H9 (cell line): ENCODE measurements around the gene OR6S1. TPM values are rescaled to one million over a fixed set of nuclear protein-coding genes. Genes with fewer than 3 reads are reported as not detected.
A peak's percentile ranks its signal among the peaks of the same experiment; 100 is the strongest.
"Not testable (repeated sequence)": the region's sequence is repeated elsewhere in the genome, so short reads cannot be mapped to it uniquely, and the experiment has no call there.

Experiments used
- DNase-seq: peaks from one replicate; pipeline ENCODE4 v3.0.0-alpha.2; 2017
- H2AFZ ChIP-seq: one replicate; pipeline ENCODE4 v1.6.1; 2013; ENCODE audit warnings: mild to moderate bottlenecking, low read length, control low read depth, moderate library complexity
- H2AK5ac ChIP-seq: 2 replicates; pipeline ENCODE4 v1.6.1; 2013; ENCODE audit warnings: low read length, control low read depth, mixed read lengths; ENCODE audit not compliant: insufficient read length
- H2BK120ac ChIP-seq: one replicate; pipeline ENCODE4 v1.6.1; 2013; ENCODE audit warnings: low read depth, mild to moderate bottlenecking, low read length, control low read depth, inconsistent platforms; ENCODE audit not compliant: poor library complexity, severe bottlenecking
- H2BK12ac ChIP-seq: 2 replicates; pipeline ENCODE4 v1.6.1; 2013; ENCODE audit warnings: low read length, control low read depth, mixed read lengths, low read depth; ENCODE audit not compliant: insufficient read length
- H2BK15ac ChIP-seq: 2 replicates; pipeline ENCODE4 v1.6.1; 2013; ENCODE audit warnings: low read depth, low read length, control low read depth
- H2BK20ac ChIP-seq: one replicate; pipeline ENCODE4 v1.6.1; 2013; ENCODE audit warnings: low read depth, mild to moderate bottlenecking, low read length, control low read depth, inconsistent platforms; ENCODE audit not compliant: poor library complexity, severe bottlenecking
- H2BK5ac ChIP-seq: 2 replicates; pipeline ENCODE4 v1.6.1; 2013; ENCODE audit warnings: low read length, control low read depth, mixed read lengths; ENCODE audit not compliant: insufficient read length
- H3K14ac ChIP-seq: 2 replicates; pipeline ENCODE4 v1.6.1; 2013; ENCODE audit warnings: low read length, control low read depth; ENCODE audit not compliant: insufficient read depth
- H3K18ac ChIP-seq: 2 replicates; pipeline ENCODE4 v1.6.1; 2013; ENCODE audit warnings: low read depth, mild to moderate bottlenecking, mixed read lengths, low read length, control low read depth; ENCODE audit not compliant: insufficient read length
- H3K23ac ChIP-seq: 2 replicates; pipeline ENCODE4 v1.6.1; 2013; ENCODE audit warnings: low read length, control low read depth, mixed read lengths, low read depth; ENCODE audit not compliant: insufficient read length
- H3K23me2 ChIP-seq: 2 replicates; pipeline ENCODE4 v1.6.1; 2013; ENCODE audit warnings: low read depth, mild to moderate bottlenecking, mixed read lengths, low read length, control low read depth; ENCODE audit not compliant: insufficient read length, poor library complexity, severe bottlenecking
- H3K27ac ChIP-seq: 2 replicates; pipeline ENCODE4 v1.5.1; 2013; ENCODE audit warnings: low read length, control low read depth, mixed read lengths, low read depth; ENCODE audit not compliant: insufficient read length
- H3K27me3 ChIP-seq: 2 replicates; pipeline ENCODE4 v1.6.1; 2013; ENCODE audit warnings: low read length, control low read depth, inconsistent platforms; ENCODE audit not compliant: insufficient read depth
- H3K4ac ChIP-seq: 2 replicates; pipeline ENCODE4 v1.6.1; 2013; ENCODE audit warnings: low read depth, mild to moderate bottlenecking, control low read depth, inconsistent platforms, low read length, moderate library complexity
- H3K4me1 ChIP-seq: 2 replicates; pipeline ENCODE4 v1.6.1; 2013; ENCODE audit warnings: low read length, control low read depth, inconsistent platforms; ENCODE audit not compliant: insufficient read depth
- H3K4me2 ChIP-seq: 2 replicates; pipeline ENCODE4 v1.6.1; 2013; ENCODE audit warnings: low read length, control low read depth, mixed read lengths; ENCODE audit not compliant: insufficient read length, insufficient read depth
- H3K56ac ChIP-seq: 2 replicates; pipeline ENCODE4 v1.6.1; 2013; ENCODE audit warnings: low read depth, mild to moderate bottlenecking, mixed read lengths, low read length, control low read depth; ENCODE audit not compliant: insufficient read length
- H3K79me1 ChIP-seq: 2 replicates; pipeline ENCODE4 v1.6.1; 2013; ENCODE audit warnings: low read depth, mild to moderate bottlenecking, moderate library complexity, low read length, control low read depth, inconsistent platforms; ENCODE audit not compliant: insufficient read depth, poor library complexity, severe bottlenecking
- H3K79me2 ChIP-seq: 2 replicates; pipeline ENCODE4 v1.6.1; 2013; ENCODE audit warnings: low read length, control low read depth, inconsistent platforms; ENCODE audit not compliant: insufficient read depth
- H3K9ac ChIP-seq: 2 replicates; pipeline ENCODE4 v1.6.1; 2013; ENCODE audit warnings: low read length, control low read depth, mixed read lengths; ENCODE audit not compliant: insufficient read length; ENCODE audit errors: extremely low read depth
- H3K9me3 ChIP-seq: one replicate; pipeline ENCODE4 v1.6.1; 2013; ENCODE audit warnings: low read depth, low read length, inconsistent platforms; ENCODE audit not compliant: control insufficient read depth
- H3T11ph ChIP-seq: one replicate; pipeline ENCODE4 v1.6.1; 2013; ENCODE audit warnings: mild to moderate bottlenecking, low read length, control low read depth, inconsistent platforms
- H4K20me1 ChIP-seq: one replicate; pipeline ENCODE4 v1.6.1; 2013; ENCODE audit not compliant: control insufficient read depth, insufficient read length, insufficient read depth
- H4K5ac ChIP-seq: 2 replicates; pipeline ENCODE4 v1.6.1; 2013; ENCODE audit warnings: low read depth, mild to moderate bottlenecking, mixed read lengths, low read length, control low read depth; ENCODE audit not compliant: insufficient read length
- H4K8ac ChIP-seq: replicated peaks from 2 replicates; pipeline ENCODE4 v1.6.1; 2013; ENCODE audit warnings: low read length, control low read depth, mixed read lengths, low read depth; ENCODE audit not compliant: insufficient read length
- H4K91ac ChIP-seq: 2 replicates; pipeline ENCODE4 v1.6.1; 2013; ENCODE audit warnings: low read depth, mild to moderate bottlenecking, moderate library complexity, mixed read lengths, low read length, control low read depth; ENCODE audit not compliant: insufficient read length
- H3K27ac Mint-ChIP-seq, 3 experiments: 2 replicates in 2 of 3; 3 replicates in 1 of 3; pipeline ENCODE4 v1.8.0; 2020 to 2021; ENCODE audit warnings: mixed read lengths in 3 of 3, mild to moderate bottlenecking in 1 of 3, moderate library complexity in 1 of 3
- H3K27me3 Mint-ChIP-seq: 2 replicates; pipeline ENCODE4 v1.8.0; 2021; ENCODE audit warnings: low read depth, mild to moderate bottlenecking, moderate library complexity, mixed read lengths
- H3K36me3 Mint-ChIP-seq, 3 experiments: 2 replicates in 2 of 3; 3 replicates in 1 of 3; pipeline ENCODE4 v1.8.0; 2020 to 2021; ENCODE audit warnings: low read depth in 3 of 3, mixed read lengths in 3 of 3; ENCODE audit not compliant: insufficient read depth in 1 of 3
- H3K4me1 Mint-ChIP-seq, 2 experiments: 2 replicates each; pipeline ENCODE4 v1.8.0; 2020; ENCODE audit warnings: mixed read lengths in 2 of 2
- H3K4me3 Mint-ChIP-seq, 2 experiments: 2 replicates in 1 of 2; 3 replicates in 1 of 2; pipeline ENCODE4 v1.8.0; 2020 to 2021; ENCODE audit warnings: mild to moderate bottlenecking in 2 of 2, mixed read lengths in 2 of 2, moderate library complexity in 1 of 2
- H3K9me3 Mint-ChIP-seq, 2 experiments: 2 replicates in 1 of 2; 3 replicates in 1 of 2; pipeline ENCODE4 v1.8.0; 2020; ENCODE audit warnings: mild to moderate bottlenecking in 2 of 2, mixed read lengths in 2 of 2, moderate library complexity in 1 of 2
- CTCF ChIP-seq: fragments of 200-600 bp; sonication (generic); conservative IDR thresholded peaks from 3 replicates; pipeline ENCODE4 v1.8.0; 2021; ENCODE audit warnings: antibody characterized with exemption, mild to moderate bottlenecking
- whole genome bisulfite sequencing: extraction: QIAGEN DNeasy Blood & Tissue Kit; methylation state at CpG from one replicate; pipeline ENCODE4 v1.1.7; 2013; ENCODE audit warnings: missing lambda C conversion rate, low lambda C conversion rate, mixed read lengths; ENCODE audit not compliant: insufficient read length; ENCODE audit errors: extremely low coverage; 5-methylcytosine and 5-hydroxymethylcytosine counted together
- total RNA-seq: library from RNA; stranded (reverse); gene quantifications from 2 replicates; pipeline ENCODE4 v1.2.1, GENCODE V29; 2021

OR6S1 gene
- total RNA-seq, 1 experiment from 2014 or later = not detected

- Histone ChIP-seq H3K79me2 (no peaks in the 10 kb centered on the region), H3T11ph (no peak overlapping the region), H2AFZ (no peak overlapping the region), H3K56ac (no peak overlapping the region), H3K9ac (no peak overlapping the region), H3K27me3 (no peaks in the 10 kb centered on the region), H3K9me3 (no peaks in the 10 kb centered on the region), H3K4me2 (no peak overlapping the region), H4K91ac (no peak overlapping the region), H3K4me1 (no peaks in the 10 kb centered on the region), H2BK120ac (no peak overlapping the region), H4K5ac (no peak overlapping the region), H4K20me1 (no peaks in the 10 kb centered on the region), H3K79me1 (no peaks in the 10 kb centered on the region), H2BK20ac (no peak overlapping the region), H2AK5ac (no peak overlapping the region), H2BK15ac (no peak overlapping the region), H3K23ac (no peak overlapping the region), H3K23me2 (no peaks in the 10 kb centered on the region), H3K4ac (no peak overlapping the region), H3K18ac (no peak overlapping the region), H2BK5ac (no peak overlapping the region), H4K8ac (no peak overlapping the region), H2BK12ac (no peak overlapping the region), H3K14ac (no peak overlapping the region), H3K27ac (no peak overlapping the region)
- Mint-ChIP-seq H3K4me3 (no peak overlapping the region), H3K27me3 (no peaks in the 10 kb centered on the region), H3K36me3 (peaks cover 0 to 4% (median 0%) of the 10 kb centered on the region in 3 experiments; a peak in 2 of 7 replicates), H3K4me1 (peaks cover 4 to 7% of the 10 kb centered on the region in 2 experiments; a peak in 2 of 4 replicates), H3K27ac (peak overlapping the region in 1 of 3 experiments; percentile 15; a peak in 1 of 7 replicates), H3K9me3 (no peaks in the 10 kb centered on the region; a peak in 3 of 5 replicates)
- DNase-seq = no peak
- no peak for TF ChIP-seq CTCF
- no CpG with 5 or more reads among the region's 1 CpG for WGBS
These were observed 44.4 kb downstream of the OR6S1 start for GRCh38 chr14:20597108-20597507.

GRCh38 chr14:20595726-20596125 is 45.8 kb downstream of the OR6S1 start:
- H2BK120ac ChIP-seq, H4K91ac ChIP-seq, H3K27me3 ChIP-seq, H3K4ac ChIP-seq, H3K27ac Mint-ChIP-seq, DNase-seq, H2BK5ac ChIP-seq, H3K4me3 Mint-ChIP-seq, H3K23me2 ChIP-seq, H3K4me1 Mint-ChIP-seq, H3K56ac ChIP-seq, H2AFZ ChIP-seq, H3K9me3 Mint-ChIP-seq, H3K9me3 ChIP-seq, H2BK15ac ChIP-seq, H3K79me1 ChIP-seq, H2BK12ac ChIP-seq, H3K23ac ChIP-seq, H3K27me3 Mint-ChIP-seq, H4K8ac ChIP-seq, H3K4me1 ChIP-seq, H3T11ph ChIP-seq, H3K18ac ChIP-seq, H3K27ac ChIP-seq, H3K9ac ChIP-seq, H4K20me1 ChIP-seq, H4K5ac ChIP-seq, H3K14ac ChIP-seq, H3K36me3 Mint-ChIP-seq, H2AK5ac ChIP-seq, H3K79me2 ChIP-seq, H2BK20ac ChIP-seq, H3K4me2 ChIP-seq: not testable (repeated sequence)
- WGBS = no CpG with 5 or more reads among the region's 3 CpGs
